WTC11 (cell line): ENCODE measurements around the gene ARMC8.

ENCODE experiments used
- ARID4B ChIP-seq: sonication (generic); formaldehyde crosslinking; IDR thresholded peaks from 2 replicates; pipeline ENCODE4 v1.8.0; 2023; ENCODE audit warnings: missing genetic modification reagents, mild to moderate bottlenecking, borderline replicate concordance
- CREM ChIP-seq: sonication (generic); formaldehyde crosslinking; IDR thresholded peaks from 2 replicates; pipeline ENCODE4 v1.8.1; 2022; ENCODE audit warnings: mild to moderate bottlenecking, missing genetic modification reagents, moderate library complexity
- CTCF ChIP-seq: fragments of 200-600 bp; IDR thresholded peaks from 2 replicates; pipeline ENCODE4 v1.8.0; 2022; ENCODE audit warnings: antibody characterized with exemption
- EMX1 ChIP-seq: fragments of 250-450 bp; sonication (Bioruptor Pico); IDR thresholded peaks from 2 replicates; pipeline ENCODE4 v1.8.0; 2021; ENCODE audit warnings: mild to moderate bottlenecking
- FOXJ3 ChIP-seq: sonication (generic); formaldehyde crosslinking; IDR thresholded peaks from 2 replicates; pipeline ENCODE4 v1.9.0; 2021; ENCODE audit warnings: missing genetic modification reagents, mild to moderate bottlenecking, borderline replicate concordance
- GABPB1 ChIP-seq: sonication (generic); formaldehyde crosslinking; IDR thresholded peaks from 2 replicates; pipeline ENCODE4 v1.8.1; 2023; ENCODE audit warnings: mild to moderate bottlenecking, missing genetic modification reagents
- HMGXB4 ChIP-seq: sonication (generic); formaldehyde crosslinking; IDR thresholded peaks from 2 replicates; pipeline ENCODE4 v1.8.1; 2023; ENCODE audit warnings: mild to moderate bottlenecking, moderate library complexity, missing genetic modification reagents
- PRRX2 ChIP-seq: fragments of 250-450 bp; sonication (Bioruptor Pico); IDR thresholded peaks from 2 replicates; pipeline ENCODE4 v1.8.0; 2021; ENCODE audit warnings: mild to moderate bottlenecking
- TF ChIP-seq, protein P1 (sequence below): sonication (generic); formaldehyde crosslinking; IDR thresholded peaks from 2 replicates; pipeline ENCODE4 v1.8.0; 2022; ENCODE audit warnings: mild to moderate bottlenecking, missing genetic modification reagents
- TF ChIP-seq, protein P2 (sequence below): sonication (generic); formaldehyde crosslinking; IDR thresholded peaks from 2 replicates; pipeline ENCODE4 v1.8.1; 2022; ENCODE audit warnings: mild to moderate bottlenecking, moderate library complexity, missing genetic modification reagents
- TF ChIP-seq, protein P3 (sequence below): sonication (generic); formaldehyde crosslinking; IDR thresholded peaks from 2 replicates; pipeline ENCODE4 v1.8.1; 2022; ENCODE audit warnings: low read depth, mild to moderate bottlenecking, moderate library complexity, missing genetic modification reagents, borderline replicate concordance

- TF ChIP-seq FOXJ3 (CRISPR knock-in tag), result no peak
- TF ChIP-seq CTCF, result no peak
- no peak for TF ChIP-seq PRRX2 (CRISPR knock-in tag)
- no peak for TF ChIP-seq GABPB1 (CRISPR knock-in tag)
- TF ChIP-seq, protein P1, sequence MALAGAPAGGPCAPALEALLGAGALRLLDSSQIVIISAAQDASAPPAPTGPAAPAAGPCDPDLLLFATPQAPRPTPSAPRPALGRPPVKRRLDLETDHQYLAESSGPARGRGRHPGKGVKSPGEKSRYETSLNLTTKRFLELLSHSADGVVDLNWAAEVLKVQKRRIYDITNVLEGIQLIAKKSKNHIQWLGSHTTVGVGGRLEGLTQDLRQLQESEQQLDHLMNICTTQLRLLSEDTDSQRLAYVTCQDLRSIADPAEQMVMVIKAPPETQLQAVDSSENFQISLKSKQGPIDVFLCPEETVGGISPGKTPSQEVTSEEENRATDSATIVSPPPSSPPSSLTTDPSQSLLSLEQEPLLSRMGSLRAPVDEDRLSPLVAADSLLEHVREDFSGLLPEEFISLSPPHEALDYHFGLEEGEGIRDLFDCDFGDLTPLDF, result no peak
- TF ChIP-seq, protein P2, sequence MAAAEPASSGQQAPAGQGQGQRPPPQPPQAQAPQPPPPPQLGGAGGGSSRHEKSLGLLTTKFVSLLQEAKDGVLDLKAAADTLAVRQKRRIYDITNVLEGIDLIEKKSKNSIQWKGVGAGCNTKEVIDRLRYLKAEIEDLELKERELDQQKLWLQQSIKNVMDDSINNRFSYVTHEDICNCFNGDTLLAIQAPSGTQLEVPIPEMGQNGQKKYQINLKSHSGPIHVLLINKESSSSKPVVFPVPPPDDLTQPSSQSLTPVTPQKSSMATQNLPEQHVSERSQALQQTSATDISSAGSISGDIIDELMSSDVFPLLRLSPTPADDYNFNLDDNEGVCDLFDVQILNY (CRISPR knock-in tag), result no peak
- no peak for TF ChIP-seq ARID4B (CRISPR knock-in tag)
- no peak for TF ChIP-seq EMX1 (CRISPR knock-in tag)
- TF ChIP-seq, protein P3, sequence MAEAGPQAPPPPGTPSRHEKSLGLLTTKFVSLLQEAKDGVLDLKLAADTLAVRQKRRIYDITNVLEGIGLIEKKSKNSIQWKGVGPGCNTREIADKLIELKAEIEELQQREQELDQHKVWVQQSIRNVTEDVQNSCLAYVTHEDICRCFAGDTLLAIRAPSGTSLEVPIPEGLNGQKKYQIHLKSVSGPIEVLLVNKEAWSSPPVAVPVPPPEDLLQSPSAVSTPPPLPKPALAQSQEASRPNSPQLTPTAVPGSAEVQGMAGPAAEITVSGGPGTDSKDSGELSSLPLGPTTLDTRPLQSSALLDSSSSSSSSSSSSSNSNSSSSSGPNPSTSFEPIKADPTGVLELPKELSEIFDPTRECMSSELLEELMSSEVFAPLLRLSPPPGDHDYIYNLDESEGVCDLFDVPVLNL (CRISPR knock-in tag), result no peak
- no peak for TF ChIP-seq CREM (CRISPR knock-in tag)
- no peak for TF ChIP-seq HMGXB4
These were observed 16.0 kb downstream of the ARMC8 start for GRCh38 chr3:138202945-138203701.
